ES-I3 (cell line): Measurements from ENCODE around the gene ALKBH3.

Experiments used
- H3K36me3 ChIP-seq: 2 replicates; pipeline ENCODE4 v1.6.1; 2013; ENCODE audit warnings: mild to moderate bottlenecking, low read length, control low read depth, moderate library complexity; ENCODE audit not compliant: insufficient read depth
- H3K4me1 ChIP-seq: 2 replicates; pipeline ENCODE4 v1.6.1; 2013; ENCODE audit warnings: mild to moderate bottlenecking, control low read depth, low read length; ENCODE audit not compliant: insufficient read depth
- H3K9ac ChIP-seq: 2 replicates; pipeline ENCODE4 v1.6.1; 2013; ENCODE audit warnings: low read depth, mild to moderate bottlenecking, low read length, moderate library complexity
- H3K9me3 ChIP-seq: 2 replicates; pipeline ENCODE4 v1.6.1; 2013; ENCODE audit warnings: mild to moderate bottlenecking, low read length, moderate library complexity; ENCODE audit not compliant: control insufficient read depth, insufficient read depth

Gene ALKBH3

DNA sequence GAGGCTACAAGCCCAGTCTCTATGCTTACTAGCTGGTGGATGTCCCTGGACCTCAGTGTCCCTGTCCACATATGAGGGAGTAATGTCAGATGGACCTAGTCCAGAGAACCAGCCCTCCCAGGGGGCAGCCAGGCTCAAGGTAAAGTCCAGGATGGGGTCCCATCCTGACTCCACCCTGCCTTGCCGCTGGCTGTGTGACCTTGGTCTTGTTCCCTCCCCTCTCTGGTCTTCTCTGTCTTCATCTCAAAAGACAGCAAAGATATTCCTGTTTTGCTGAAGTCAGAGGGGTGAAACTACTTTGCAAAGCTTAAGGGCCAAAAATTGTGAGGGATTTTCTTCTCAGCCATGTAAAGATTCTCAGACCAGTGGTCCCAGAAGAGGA lies 52.6 kb downstream of the ALKBH3 start:
- no peaks in the 10 kb centered on the region for H3K36me3 ChIP-seq
- H3K9ac ChIP-seq = no peak overlapping the region

DNA sequence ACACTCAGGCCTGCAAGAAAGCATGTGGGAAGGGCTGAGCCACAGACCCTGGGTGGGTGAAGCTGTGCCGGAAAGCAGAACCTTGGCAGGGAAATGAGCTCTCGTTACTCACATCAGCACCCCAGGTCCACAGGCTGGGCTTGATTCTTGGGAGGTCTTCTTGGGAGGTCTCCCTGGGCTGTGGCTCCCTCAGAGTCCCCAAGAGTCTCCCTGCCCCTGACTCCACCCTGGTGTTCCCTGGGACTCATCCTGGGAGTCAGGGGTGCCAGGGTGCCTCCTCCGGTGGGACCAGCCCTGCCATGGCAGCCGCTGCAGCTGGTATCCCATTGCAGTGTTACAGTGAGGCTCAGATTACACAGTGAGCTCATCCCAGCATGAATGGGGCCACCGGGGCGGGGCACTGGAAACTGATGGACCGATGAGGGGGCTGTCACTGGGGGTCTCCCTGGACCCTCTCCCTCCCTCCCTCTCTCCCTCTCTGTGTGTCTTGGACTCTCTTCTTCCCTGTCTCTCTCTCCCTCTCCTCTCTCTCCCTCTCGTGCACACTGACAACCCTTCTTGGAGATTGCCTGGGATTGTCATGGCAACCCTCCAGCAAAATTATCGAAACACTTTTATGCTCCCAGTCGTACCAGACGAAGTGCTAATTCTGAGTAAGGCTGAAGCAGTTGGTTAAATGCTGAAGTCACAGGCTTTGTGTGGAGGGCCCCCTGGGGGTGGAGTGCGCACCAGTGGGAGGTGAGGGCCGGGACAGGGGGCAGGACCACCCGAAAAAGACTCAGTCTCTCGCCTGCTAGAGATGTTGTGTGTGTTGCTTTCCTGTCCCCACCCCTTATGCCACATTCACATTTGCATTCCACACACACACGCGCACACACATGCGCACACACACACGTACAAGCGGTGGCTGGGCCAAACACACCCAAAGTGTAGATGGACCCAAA lies 53.2 kb downstream of the ALKBH3 start:
- no peak overlapping the region for H3K9ac ChIP-seq
- H3K9me3 ChIP-seq = no peaks in the 10 kb centered on the region
- no peaks in the 10 kb centered on the region for H3K36me3 ChIP-seq
- H3K4me1 ChIP-seq = peaks cover 19% of the 10 kb centered on the region; the same call in 1 of the 2 replicates

More for the DNA sequence above, 52.6 kb downstream of the ALKBH3 start:
- peaks cover 19% of the 10 kb centered on the region; the same call in 1 of the 2 replicates for H3K4me1 ChIP-seq
- no peaks in the 10 kb centered on the region for H3K9me3 ChIP-seq

DNA sequence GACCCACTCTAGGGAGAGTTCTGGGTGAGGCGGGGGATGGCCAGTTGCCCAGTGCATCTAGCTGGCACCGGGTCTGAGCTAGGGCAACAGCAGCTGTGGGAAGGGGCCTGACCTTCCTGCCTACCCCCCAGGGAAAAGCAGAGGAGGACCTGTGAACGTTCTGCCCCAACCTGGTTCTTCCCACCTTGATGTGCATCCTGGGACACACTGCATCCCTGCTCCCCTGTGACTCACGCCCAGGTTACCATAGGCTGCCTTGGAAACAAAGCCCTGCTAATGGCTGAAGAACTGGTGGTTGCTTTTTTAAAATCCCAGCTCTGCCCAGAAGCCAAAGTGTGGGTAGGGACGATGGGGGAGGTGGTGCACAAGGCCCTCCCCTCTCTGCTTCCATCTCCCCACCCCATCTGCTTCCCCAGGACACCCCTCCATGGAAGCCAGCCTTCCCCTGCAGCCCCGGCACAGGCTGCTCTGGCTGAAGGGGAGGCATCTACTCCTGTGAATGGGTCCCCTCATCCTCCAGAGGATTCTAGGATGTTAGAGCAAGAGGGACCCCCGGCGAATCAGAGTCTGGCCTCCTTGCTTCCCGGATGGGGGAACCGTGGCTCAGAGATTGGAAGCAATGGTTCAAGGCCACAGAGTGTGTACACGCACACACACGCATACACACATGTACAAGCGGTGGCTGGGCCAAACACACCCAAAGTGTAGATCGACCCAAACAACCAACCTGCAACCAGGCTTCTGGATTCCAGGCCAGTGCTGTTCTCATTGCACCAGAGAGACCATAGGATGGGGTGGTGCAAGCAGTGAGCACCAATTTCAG lies 54.2 kb downstream of the ALKBH3 start:
- no peaks in the 10 kb centered on the region for H3K36me3 ChIP-seq
- H3K4me1 ChIP-seq = peaks cover 19% of the 10 kb centered on the region; the same call in 1 of the 2 replicates
- H3K9ac ChIP-seq = no peak overlapping the region
- no peaks in the 10 kb centered on the region for H3K9me3 ChIP-seq

DNA sequence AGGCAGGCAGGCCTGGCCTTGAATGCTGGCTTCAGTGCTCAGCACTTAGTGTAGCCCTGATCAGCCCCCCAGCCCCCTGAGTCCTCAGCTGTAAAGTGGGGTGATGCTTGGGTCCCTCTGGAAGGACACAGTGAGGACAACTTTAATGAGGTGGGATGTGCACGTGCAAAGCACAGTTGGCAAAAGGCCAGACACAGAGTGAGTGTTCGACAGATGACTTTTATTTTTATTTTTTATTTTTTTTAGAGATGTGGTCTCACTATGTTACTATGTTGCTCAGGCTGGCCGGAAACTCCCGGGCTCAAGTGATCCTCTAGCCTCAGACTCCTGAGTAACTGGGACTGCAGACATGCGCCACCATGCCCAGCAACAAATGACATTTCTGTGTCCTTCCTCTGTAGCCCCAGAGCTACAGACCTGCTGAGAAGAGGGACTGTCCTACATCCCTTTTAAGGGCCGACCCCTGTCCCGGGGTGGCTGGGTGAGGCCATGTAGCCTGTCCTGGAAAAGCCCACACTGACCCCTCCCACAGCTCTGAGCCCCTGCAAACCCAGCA lies 54.9 kb downstream of the ALKBH3 start:
- Histone ChIP-seq H3K9ac (no peak overlapping the region), H3K4me1 (peaks cover 19% of the 10 kb centered on the region; the same call in 1 of the 2 replicates), H3K36me3 (no peaks in the 10 kb centered on the region), H3K9me3 (no peaks in the 10 kb centered on the region)

DNA sequence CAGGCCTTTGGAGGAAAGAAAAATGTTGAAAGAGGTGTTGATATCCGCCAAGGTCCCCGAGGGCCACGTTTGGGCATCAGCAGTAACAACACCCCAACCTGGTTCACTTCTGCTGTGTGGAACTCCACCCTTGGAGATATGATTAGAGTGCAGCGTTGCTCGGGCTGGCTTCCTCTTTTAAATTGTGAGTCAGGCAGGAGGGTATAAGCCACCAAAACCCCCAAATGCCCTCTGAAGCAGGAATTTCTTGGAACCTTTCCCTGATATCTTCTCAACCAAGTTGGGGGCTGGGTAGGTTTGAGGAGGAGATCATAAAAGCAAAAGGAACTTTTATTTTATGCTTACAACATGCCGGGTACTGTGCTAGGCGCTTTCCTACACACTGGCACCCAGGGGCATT lies 55.4 kb downstream of the ALKBH3 start:
- Histone ChIP-seq H3K9ac (no peak overlapping the region), H3K4me1 (peaks cover 19% of the 10 kb centered on the region; the same call in 1 of the 2 replicates), H3K9me3 (no peaks in the 10 kb centered on the region), H3K36me3 (no peaks in the 10 kb centered on the region)

DNA sequence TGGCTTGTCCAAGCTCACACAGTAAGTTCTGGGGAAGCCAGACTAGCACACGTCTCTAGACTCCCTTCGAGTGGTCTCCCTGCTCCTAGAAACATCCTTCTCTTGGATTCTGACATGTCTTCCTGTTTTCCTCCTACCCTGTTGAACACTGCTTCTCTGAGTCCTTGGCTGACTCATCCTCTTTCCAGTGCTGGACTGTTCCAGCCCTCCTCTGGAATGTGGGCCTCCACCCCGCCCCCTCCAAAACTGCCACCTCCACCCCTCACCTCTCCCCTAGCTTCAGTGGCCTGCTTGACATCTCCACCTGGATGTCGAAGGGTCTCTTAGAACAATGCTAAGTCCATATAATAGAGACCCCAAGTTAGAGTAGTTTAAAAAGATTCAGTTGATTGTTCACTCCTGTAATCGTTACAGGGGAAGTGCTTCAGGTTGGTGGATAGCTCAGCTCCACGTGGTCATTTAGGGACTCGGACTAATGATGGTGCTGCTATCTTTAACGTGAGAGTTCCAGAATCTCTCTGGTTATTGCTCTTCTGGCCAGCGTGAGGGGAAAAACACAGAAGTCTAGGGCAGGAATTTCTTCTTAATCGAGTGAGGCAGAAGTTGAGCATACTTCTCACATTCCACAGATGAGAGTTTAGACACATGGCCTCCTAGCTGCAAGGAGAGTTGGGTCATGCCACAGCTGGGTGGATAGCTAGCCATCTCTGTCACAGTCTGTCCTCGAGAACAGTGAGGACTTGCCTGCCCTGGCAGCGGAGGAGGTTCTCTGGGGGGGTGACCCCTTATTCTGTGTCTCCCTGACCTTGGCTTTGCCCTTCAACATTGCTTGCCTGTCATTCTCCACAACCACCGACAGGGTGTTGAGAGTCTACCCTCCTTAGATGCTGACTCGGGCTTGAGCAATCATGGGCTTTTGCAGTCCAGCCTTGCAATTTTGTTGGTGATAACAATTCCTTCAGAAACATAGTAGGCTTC lies 57.1 kb downstream of the ALKBH3 start:
- H3K9ac ChIP-seq = no peak overlapping the region
- H3K4me1 ChIP-seq = peaks cover 19% of the 10 kb centered on the region; the same call in 1 of the 2 replicates
- no peaks in the 10 kb centered on the region for H3K36me3 ChIP-seq
- H3K9me3 ChIP-seq = no peaks in the 10 kb centered on the region

DNA sequence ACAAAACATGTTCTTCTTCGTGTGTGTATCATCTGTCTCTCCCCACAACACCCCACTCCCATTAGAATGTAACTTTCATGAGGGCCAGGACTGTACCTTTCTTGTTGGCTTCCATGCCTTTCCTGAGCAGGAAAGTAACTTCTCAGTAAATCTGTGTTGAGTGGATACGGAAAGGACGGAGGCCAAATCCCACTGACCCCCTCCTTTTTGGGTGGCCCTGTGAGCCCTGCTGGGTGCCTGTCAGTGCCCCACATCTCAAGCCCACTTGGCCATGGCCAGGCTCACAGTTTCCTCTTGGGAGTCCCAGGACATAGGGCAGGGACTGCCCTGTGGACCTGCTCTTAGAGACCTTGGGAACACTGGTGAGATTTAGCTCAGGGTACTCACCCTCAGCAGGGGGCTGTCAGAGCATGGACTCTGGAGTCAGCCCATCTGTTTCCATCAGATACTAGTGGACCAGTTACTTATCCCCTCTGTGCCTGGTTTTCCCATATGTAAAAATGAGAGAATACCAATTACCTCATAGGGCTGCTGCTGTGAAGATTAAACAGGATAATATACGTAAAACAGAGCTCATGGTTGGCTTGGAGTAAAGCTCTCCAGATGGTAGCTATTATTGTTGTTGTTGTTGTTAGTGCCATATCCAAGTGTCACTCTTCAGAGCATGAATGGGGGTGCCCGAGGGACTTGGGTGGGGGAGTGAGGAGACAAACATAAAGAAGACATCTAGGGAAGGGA lies 60.8 kb downstream of the ALKBH3 start:
- Histone ChIP-seq H3K9ac (peak overlapping the region; percentile 53; the same call in 1 of the 2 replicates), H3K9me3 (no peaks in the 10 kb centered on the region), H3K4me1 (no peaks in the 10 kb centered on the region; the same call in 1 of the 2 replicates), H3K36me3 (no peaks in the 10 kb centered on the region)

DNA sequence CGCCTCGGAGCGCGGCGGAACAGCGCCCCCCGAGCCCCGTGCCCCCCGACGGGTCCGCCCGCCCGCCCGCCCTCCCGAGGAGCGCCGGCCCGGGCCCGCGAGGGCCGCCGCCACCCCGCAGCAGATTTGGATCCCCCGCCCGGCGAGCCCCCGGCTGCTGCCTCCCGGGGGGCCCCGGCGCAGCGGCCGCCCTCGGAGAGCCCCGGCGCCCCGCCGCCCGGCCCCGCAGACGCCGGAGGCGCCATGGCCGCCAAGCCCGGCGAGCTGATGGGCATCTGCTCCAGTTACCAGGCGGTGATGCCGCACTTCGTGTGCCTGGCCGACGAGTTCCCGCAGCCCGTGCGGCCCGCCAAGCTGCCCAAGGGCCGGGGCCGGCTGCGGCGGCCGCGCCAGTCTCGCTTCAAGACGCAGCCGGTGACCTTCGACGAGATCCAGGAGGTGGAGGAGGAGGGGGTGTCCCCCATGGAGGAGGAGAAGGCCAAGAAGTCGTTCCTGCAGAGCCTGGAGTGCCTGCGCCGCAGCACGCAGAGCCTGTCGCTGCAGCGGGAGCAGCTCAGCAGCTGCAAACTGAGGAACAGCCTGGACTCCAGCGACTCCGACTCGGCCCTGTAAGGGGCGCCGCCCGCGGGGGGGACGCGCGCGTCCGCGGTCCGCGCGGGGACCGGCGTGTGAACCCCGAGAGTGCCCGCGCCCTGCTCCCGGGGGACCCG lies 62.2 kb downstream of the ALKBH3 start:
- Histone ChIP-seq H3K4me1 (no peaks in the 10 kb centered on the region; the same call in 1 of the 2 replicates), H3K36me3 (no peaks in the 10 kb centered on the region), H3K9me3 (no peaks in the 10 kb centered on the region), H3K9ac (peak overlapping the region; percentile 75)

DNA sequence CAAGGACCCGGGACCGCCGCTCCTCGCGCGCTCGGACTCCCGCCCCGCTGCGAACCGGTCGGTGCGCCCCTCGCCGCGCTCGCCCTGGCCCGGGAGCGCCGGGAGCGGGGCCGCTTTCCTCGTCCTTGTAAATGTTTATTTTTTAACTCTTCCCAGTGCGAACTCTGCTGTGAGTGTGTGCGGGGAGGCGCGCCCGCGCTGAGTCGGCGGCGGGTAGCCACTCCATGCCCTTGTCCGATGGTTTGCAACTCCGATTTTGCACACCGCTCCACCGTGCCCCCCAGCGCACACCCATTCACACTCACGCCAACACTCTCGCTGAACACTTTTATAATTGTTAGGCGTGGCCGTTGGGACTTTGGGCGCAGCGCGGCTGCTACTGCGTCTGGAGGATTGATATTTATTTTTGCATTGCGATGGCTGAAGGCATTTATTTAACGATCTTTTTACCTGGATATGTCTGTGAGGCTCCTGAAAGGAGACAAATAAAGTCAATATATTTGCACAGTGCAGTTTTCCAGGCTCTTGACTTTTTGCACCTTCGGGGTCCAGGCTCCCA lies 62.8 kb downstream of the ALKBH3 start:
- H3K9ac ChIP-seq = peak overlapping the region; percentile 75; the same call in 1 of the 2 replicates
- H3K9me3 ChIP-seq = no peaks in the 10 kb centered on the region
- H3K36me3 ChIP-seq = no peaks in the 10 kb centered on the region
- H3K4me1 ChIP-seq = no peaks in the 10 kb centered on the region; the same call in 1 of the 2 replicates

DNA sequence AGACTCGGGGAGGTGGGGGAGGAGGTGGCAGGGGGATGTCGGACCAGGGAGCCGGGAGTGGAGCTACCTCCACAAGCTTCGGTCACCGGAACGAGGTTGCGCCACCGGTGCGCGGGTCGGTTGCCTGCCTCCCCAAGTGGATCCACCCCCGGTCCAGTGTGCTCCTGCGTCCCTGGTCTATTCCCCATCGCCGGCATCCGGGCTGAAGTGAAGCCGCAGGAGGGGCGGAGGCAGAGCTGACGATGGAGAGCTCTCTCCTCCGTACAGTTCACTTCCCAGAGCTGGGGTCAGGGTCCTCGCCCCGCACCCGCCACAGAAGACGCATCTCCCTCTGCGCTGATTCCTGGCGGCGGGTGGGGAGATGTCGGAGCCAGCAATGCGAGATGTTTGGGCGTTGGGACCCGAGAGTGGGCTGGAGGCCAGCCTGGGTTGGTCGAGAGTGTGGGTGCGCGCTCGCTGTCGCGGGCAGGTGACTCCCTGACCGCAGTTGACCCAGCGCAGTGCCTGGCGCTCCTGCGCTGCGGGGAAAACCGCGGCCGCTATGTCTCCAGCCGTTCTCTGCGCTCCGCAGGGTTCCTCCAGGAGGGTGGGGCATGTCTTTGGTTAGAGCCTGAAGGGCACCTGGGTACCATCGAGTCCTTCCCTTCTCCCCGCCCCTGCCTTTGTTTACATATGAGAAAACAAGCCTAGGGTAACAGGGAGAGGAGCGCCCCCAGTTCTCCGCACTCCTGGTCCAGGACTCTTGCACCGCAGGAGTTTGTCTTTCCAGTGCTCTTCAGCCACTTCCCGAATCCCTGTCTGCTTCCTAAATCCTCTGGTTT lies 63.5 kb downstream of the ALKBH3 start:
- Histone ChIP-seq H3K9ac (peak overlapping the region; percentile 75; the same call in 1 of the 2 replicates), H3K4me1 (no peaks in the 10 kb centered on the region; the same call in 1 of the 2 replicates)

DNA sequence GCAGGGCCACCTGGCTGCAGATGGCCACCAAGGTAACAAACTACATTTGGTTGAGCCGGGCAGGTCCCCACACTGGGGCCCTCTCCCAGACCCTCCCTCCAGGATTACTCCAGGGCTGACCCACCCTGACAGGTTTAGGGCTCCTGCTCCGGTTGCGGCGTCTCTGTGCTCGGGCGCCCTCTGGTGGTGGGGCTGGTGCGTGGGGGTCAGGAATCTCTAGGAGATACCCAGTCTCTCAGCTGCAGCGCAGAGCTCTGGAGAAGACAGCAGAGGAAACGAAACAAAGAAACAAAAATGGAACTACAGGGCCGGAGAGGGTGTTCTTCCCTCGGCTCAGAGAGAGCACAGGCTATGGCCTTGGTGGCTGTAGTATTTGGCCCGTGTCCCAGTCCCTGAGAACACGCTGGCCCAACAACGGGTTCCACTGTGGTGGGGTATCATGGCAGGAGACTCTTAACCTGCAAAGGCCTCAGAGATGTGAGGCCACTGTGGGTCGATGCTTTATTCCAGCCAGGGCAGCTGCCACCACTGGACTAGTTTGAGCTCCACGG lies 64.2 kb downstream of the ALKBH3 start:
- Histone ChIP-seq H3K4me1 (no peaks in the 10 kb centered on the region; the same call in 1 of the 2 replicates), H3K9ac (peak overlapping the region; percentile 75; the same call in 1 of the 2 replicates), H3K9me3 (no peaks in the 10 kb centered on the region), H3K36me3 (no peaks in the 10 kb centered on the region)

More for the DNA sequence above, 63.5 kb downstream of the ALKBH3 start:
- H3K9me3 ChIP-seq = no peaks in the 10 kb centered on the region
- no peaks in the 10 kb centered on the region for H3K36me3 ChIP-seq
